GM19324 (cell line): ENCODE results near the gene TSPAN18.

Experiments used
- ATAC-seq: cut with Tn5 transposase; IDR thresholded peaks from one replicate; pipeline ENCODE4 v1.9.1; 2021; ENCODE audit warnings: mild to moderate bottlenecking, moderate library complexity; ENCODE audit not compliant: unreplicated experiment, low FRiP score

Gene TSPAN18

DNA sequence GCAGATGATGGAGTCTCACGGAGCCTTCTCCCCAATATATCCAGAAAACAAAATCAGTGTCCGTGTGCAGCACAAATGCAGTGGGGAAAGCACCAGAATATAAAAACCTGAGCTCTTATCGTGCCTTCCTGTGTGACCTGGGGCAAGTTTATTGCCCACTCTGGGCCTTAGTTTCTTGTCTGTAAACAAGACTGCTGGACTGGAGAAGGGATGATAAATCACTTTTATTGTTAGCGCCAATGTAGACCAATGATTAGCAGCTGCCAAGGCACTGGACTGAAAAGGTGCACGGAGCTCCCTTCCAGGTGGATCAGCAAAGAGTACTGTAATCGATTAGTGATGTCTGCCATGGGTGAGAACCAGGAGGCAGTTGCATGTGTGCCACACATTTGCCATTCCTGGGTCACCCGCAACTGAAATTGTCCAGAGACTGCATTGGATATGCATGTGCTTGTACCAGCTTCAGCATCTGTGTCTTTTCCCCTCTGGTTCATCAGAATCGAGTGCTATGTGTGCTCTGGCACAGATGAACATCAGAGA, 89.2 kb downstream of the TSPAN18 start:
- no peak for ATAC-seq

DNA sequence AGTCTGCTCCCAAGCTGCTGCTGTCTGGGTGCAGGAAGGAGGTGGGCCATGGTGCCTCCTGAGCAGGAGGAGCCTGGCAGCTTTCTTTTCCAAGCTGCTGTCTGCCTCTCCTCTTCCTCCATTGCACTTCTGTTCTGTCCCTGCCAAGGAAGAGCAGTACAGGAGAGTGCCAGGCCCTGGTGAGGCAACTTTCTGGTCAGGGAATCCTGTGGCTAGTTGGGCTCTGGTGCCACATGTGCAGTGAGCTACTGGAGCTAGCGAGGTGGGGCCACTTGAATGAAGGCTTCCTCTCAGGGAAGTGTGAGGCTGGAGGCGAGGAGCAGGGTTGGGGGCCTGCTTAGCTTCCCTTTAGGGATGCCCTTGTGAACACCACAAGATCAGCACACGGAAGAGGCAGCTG, 90.0 kb downstream of the TSPAN18 start:
- no peak for ATAC-seq

DNA sequence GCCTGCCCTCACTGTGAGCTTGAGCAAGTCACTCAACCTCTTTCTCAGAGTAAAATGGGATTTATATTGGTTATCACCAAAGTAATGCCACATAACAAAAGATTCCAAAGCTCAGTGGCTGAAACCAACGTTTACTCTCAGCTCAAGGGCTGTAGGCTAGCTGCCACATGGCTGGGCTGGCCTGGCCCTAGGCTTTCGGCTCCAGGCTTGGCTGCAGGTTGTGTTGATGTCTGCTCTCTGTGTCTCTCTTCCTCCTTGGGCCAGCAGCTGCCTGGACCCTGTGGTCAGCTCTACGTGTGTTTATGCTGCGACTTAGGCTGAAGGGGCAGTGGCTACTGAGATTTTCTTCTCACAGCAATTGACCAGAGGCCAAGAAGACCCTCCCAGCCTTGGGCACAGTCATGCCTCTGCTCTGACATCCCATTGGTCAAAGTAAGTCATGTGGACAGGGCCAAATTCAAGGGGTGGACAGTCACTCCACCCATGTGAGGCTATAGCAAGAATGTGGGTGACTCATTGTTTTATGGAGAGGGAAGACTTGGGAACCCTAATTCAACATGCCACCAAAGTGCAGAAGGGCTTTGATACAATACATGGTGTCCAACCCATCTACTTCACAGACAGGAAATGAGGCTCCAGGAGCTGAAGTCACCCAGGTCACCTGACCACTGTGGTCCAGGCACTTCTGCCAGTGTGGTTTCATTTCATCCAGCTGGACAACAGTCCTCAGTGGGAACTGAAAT, 90.6 kb downstream of the TSPAN18 start:
- no peak for ATAC-seq

DNA sequence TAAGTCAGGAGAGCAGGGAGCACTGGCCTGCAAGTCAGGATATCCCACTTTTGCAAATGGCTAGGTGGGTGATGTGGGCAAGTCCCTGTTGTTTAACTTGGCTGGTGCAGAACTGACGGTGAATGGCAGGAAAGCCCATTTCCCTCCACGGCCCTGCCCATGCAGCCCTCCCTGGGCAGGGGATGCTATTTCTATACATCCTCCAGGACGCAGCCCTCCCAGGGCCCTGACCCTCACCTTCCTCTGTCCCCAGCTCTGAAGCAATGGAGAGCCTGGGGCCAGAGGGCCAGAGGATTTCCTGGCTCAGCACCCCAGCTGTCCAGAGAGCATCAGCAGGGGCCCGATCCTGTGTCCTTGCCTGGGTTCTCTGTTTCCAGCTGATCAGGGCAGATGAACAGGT, 91.3 kb downstream of the TSPAN18 start:
- no peak for ATAC-seq

DNA sequence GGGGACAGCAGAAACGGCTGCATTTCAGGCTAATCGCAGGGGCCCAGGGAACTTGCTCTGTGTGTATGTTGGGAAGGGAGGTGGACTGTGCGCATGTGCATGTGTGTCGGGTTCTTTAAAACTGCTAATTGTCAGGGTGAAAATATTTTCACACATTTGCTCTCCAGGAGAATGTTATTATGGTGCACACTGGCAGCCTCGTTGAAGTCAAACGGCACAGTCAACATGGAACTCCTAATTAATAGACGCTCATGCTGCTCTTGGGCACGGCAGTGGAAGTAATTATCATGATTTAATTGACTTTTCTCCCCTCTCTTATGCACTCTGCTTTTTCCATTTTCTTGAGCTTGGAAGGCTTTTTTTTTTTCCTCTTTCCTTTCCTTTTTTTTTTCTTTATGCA, 92.6 kb downstream of the TSPAN18 start:
- ATAC-seq: no peak

DNA sequence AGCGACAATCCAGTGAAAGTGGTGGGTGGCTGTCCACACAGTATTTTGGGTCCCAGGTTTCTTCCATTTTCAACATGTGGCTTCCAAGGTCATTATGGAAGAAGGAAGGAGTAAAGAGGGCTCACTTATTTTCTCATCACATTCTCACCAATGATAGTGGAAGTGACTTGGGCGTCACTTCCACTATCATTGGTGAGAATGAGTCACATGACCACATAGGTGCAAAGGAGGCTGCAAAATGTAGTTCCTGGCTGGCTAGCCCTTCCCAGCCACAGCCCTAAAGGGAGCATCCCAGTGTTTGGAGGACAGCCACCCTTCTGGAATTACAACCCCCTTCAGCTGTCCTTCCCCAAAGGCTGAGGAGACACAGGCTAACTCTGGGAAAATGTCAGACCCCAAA, 95.6 kb downstream of the TSPAN18 start:
- no peak for ATAC-seq

DNA sequence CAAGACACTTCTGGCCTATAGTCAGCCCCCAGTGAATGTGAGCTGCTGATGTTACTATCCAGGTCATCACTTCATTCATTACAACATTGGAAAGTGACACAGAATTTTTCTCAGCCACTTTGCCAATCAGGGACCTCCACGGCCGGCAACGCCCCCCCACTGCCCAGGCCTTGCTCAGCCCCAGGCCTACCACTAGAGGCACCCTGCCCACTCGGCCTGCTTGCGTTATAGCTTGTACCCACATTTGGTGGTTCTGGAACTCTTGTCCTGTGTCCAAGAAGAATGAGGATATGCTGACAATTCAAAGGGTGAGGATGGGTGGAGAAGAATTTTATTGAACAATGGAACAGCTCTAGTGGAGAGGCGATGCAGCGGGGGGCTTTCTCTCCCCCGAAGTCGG, 96.2 kb downstream of the TSPAN18 start:
- no peak for ATAC-seq

DNA sequence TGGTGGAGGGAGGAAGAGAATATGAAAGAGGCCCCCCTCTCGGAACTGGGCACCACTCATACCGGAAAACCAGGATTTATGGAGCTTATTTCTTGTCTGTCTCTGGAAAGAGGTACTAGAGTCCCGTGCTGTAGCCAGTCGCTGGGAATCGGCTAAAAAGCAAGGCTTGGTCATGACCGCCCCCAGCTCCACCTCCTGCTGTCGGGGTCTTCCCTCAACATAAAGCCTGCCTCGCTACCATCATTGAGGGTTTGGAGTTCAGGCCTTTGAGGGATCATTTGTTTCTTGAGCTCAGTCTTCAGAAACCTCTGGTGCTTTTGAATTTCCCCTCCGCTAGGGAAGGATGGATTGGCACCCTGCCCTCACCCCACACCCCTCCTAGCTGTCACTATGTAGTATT, 97.1 kb downstream of the TSPAN18 start:
- ATAC-seq: no peak

GRCh38 chr11:44824300-44824704, 97.5 kb downstream of the TSPAN18 start:
- no peak for ATAC-seq

- ATAC-seq: no peak
Observed at GRCh38 chr11:44825058-44825785, 98.5 kb downstream of the TSPAN18 start.

GRCh38 chr11:44826922-44827643, 100.3 kb downstream of the TSPAN18 start:
- ATAC-seq: no peak

DNA sequence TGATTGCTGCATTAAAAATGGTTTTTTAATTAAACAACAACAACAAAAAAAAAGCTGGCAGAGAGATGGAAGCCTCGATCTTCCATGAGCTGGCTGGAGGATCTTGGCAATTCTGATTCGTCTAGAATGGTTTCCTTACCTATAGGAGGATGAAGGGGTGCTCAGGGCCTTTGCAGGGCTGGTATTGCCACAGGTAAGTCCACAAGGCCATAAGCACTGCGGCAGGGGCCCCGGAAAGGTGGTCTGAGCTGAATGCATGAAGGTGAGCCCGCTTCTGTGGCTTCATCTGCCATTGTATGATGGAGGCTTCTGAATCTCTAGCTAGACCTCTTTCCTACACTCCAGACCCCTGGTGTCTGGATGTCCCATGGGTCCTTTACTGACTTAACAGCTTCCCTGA, 101.5 kb downstream of the TSPAN18 start:
- ATAC-seq: no peak

DNA sequence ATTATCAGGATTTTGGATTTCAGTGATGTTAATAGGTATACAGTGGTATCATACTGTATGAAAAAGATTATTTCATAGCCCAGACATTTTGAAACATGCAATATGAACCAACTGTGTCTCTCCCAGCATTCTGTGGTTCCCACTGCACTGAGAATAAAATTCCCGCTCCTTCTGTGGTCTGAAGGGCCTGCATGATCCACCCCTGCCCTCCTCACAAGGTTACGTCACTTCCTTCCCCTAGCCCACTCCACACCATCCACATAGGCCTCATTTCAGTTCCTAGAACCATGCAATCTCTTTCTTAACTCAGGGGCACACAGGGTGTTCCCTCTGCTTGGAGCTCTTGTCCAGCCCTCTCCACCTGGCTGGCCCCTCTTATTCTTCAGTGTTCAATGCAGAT, 103.1 kb downstream of the TSPAN18 start:
- no peak for ATAC-seq

GRCh38 chr11:44831605-44832394, 105.0 kb downstream of the TSPAN18 start:
- ATAC-seq: no peak

DNA sequence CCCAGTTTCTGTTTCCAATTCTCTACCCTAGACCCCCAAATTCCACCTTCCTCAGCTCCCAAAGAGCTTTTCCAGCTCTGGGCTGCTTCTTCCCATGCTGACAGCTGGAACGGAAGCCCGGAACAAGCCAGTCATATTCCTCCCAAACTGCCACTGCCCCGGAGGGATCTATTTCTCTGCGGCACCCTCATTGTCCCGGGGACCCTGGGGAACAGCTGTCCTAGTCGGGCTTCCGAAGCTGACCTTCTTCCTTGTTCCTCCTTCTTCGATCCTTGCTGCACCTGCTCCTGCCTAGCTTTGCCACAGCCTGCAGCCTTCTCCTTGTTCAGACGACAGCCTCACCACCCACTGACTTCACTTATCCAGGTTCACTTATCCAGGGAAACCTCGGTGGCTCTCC, 105.7 kb downstream of the TSPAN18 start:
- ATAC-seq: no peak

DNA sequence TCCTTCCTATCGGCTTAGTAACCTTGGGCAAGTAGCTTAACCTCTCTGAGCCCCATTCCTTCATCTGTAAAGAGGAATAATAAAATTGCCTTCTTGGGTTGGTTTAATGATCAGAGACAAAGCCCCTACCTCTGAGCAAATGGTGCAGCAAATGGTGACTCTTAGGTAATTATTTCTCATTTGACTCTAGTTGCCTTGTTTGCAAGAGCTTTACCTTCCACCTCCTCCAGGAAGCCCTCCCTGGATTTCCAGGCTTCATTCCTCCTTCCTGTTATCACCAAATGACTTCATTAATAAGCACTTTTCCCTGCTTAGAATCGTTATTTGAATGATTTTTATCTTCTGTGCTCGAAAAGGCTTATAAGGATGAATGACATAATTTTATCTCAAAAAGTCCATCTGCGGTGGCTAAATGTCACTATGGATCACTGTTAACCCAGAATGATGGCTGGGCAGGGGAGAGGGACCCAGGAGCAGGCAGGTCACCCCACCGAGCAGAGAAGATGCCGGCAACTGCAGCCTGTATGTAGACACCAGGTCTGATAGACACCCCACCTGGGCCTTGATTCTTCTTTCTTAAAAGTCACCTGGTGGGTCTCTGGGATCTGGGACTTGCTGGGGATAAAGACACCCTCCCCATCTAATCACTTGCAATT, 106.6 kb downstream of the TSPAN18 start:
- ATAC-seq: no peak

- no peak for ATAC-seq
Observed at GRCh38 chr11:44833877-44834452, 107.2 kb downstream of the TSPAN18 start.

DNA sequence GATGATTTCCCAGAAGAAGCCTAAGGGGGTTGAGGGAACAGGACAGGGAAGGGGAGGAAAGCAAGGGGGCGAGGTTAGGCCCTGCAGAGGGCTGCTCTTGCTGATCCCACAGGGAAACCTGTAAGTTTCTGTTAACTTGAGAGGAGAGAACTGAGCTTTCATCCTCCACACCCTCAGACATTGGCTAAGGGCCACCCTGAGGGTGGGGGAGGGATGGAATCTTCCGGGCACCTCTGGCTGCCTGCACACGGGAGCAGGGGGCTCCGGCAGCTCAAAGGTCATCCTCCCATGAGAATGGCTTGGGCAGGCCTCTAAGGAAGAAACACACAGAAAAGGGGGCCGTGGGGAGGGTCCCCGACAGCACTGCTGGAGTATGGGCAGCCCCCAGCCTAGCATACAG, 108.1 kb downstream of the TSPAN18 start:
- no peak for ATAC-seq

DNA sequence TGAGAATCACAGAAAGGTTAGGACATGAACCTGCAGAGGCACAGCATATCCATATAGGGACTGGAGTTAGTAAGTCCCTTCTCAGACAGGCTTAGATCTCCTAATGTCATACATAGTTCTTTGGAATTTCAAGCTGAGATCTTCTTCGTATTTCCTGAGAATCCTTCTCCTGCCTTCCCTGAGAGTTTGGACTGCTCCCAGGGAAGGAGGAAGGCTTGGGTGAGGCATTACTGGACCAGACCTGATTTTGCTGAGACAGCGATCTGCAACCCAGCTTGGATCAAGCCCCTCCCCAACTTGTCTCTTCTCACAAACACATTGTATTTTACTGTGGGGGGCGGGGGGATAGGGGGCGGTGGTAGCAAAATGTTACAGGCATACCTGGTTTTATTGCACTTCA, 108.5 kb downstream of the TSPAN18 start:
- no peak for ATAC-seq

- no peak for ATAC-seq
Observed at GRCh38 chr11:44835938-44836337, 109.2 kb downstream of the TSPAN18 start.
